NB4 (cell line): ENCODE measurements around the gene SEC16A.

Source experiments
- POLR2A ChIP-seq: IDR thresholded peaks from 2 replicates; pipeline ENCODE4 v1.6.1; 2011; ENCODE audit warnings: mild to moderate bottlenecking; ENCODE audit not compliant: insufficient read length; ENCODE audit errors: extremely low read depth
- TF ChIP-seq, protein P1 (sequence below): IDR thresholded peaks from one replicate; pipeline ENCODE4 v1.5.1; 2012; ENCODE audit warnings: low read depth, low read length
- TF ChIP-seq, protein P2 (sequence below): IDR thresholded peaks from 2 replicates; pipeline ENCODE4 v1.6.1; 2011; ENCODE audit warnings: low read depth, low read length

DNA sequence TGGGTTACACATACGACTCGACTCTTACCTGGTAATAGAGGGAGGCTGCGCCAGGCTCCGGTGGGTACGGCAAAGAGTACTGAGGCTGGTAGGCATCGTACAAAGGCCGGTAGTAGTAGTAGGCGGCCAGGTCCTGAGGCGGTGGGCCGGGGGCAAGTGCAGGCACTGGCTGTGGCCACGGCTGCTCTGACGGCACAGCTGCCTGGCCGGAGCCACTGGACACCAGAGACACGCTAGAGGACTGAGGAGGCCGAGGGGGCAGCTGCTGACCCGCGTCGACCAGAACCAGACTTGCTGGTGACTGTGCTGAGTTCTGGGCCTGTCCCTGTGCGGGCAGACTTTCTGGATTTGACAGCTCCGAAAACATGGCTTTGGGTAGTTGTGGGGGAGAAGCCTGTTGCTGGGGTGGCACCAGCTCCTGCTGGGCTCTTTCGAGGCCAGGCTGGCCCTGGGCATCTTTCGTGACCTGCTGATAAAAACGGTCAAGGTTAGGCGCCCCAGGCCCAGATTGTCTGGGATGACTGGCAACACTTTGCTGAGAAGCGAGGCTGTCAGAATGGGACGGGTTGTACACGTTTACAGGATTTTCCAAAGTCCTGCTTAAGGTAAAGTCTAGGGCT is 8.7 kb downstream of the SEC16A start:
- TF ChIP-seq, protein P1, sequence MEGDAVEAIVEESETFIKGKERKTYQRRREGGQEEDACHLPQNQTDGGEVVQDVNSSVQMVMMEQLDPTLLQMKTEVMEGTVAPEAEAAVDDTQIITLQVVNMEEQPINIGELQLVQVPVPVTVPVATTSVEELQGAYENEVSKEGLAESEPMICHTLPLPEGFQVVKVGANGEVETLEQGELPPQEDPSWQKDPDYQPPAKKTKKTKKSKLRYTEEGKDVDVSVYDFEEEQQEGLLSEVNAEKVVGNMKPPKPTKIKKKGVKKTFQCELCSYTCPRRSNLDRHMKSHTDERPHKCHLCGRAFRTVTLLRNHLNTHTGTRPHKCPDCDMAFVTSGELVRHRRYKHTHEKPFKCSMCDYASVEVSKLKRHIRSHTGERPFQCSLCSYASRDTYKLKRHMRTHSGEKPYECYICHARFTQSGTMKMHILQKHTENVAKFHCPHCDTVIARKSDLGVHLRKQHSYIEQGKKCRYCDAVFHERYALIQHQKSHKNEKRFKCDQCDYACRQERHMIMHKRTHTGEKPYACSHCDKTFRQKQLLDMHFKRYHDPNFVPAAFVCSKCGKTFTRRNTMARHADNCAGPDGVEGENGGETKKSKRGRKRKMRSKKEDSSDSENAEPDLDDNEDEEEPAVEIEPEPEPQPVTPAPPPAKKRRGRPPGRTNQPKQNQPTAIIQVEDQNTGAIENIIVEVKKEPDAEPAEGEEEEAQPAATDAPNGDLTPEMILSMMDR = no peak
- no peak for TF ChIP-seq POLR2A
- TF ChIP-seq, protein P2, sequence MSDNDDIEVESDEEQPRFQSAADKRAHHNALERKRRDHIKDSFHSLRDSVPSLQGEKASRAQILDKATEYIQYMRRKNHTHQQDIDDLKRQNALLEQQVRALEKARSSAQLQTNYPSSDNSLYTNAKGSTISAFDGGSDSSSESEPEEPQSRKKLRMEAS = no peak
